Activated naive CD8-positive, alpha-beta T cell treated with anti-CD3 and anti-CD28 coated beads, Interleukin-2, amount 50 U/mL, for 16 hours (primary cell): ENCODE measurements around the gene DNAH6.

Experiments used
- DNase-seq: peaks from one replicate; pipeline ENCODE4 v3.0.0-alpha.2; 2020; ENCODE audit warnings: low read depth, low spot score

Gene DNAH6

GRCh38 chr2:84800194-84800805 lies 284.0 kb downstream of the DNAH6 start:
- DNase-seq: no peak

DNA sequence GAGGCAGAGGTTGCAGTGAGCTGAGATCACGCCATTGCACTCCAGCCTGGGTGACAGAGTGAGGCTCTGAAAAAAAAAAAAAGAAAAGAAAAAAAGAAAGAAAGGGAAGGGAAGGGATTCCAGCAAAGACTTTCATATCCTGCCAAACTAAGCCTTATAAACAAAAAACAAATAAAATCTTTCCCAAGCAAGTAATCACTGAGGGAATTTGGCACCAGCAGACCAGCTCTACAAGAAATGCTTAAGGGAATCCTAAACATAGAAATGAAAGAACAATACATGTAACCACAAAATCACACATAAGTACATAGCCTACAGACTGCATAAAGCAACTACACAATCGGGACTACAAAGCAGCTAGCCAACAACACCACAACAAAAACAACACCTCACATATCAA lies 285.5 kb downstream of the DNAH6 start:
- no peak for DNase-seq

DNA sequence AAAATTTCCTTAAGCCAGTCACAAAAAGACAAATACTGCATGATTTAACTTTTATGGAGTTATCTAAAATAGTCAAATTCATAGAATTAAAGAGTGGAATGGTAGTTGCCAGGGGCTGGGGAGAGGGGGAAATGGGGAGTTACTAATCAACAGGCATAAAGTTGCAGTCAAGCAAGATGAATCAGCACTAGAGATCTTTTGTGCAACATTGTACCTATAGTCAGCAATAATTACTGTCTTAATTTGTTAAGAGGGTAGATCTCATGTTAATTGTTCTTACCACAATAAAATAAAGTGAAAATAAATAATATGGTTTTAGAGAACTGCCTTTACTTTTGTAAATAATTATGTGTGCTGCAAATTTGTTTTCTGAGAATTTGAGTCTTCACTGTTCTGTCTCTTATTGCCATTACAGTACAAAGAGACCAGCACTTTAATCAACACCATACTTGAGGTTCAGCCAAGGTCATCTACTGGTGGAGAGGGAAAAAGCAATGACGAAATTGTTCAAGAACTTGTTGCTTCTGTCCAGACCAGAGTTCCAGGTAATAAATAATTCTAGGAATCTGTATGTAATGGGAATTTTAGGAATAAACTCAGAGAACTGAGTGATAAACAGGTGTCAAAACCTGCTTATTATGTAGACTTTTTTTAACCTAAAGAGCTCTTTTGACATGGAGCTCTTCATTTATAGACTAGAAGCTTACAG lies 289.1 kb downstream of the DNAH6 start:
- no peak for DNase-seq

DNA sequence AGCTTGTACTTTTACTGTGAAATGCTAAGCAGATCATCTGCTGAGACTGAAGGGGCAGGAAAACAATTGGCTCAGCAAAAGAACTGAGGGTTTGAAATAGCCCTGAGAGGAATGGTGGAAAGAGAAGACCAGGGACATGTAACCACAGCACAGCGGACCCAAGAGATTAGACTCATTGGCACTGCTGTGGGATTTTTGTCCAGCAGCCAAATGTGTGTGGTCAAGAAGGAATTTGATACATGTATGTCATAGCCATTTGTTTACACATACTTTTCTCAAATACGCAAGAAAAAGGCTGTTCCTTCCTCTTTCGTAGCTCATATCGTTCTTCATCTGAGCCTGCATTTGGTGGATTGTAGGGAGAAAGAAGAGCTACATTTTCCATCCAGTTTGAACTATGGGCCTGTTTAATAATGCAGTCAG lies 290.8 kb downstream of the DNAH6 start:
- no peak for DNase-seq

DNA sequence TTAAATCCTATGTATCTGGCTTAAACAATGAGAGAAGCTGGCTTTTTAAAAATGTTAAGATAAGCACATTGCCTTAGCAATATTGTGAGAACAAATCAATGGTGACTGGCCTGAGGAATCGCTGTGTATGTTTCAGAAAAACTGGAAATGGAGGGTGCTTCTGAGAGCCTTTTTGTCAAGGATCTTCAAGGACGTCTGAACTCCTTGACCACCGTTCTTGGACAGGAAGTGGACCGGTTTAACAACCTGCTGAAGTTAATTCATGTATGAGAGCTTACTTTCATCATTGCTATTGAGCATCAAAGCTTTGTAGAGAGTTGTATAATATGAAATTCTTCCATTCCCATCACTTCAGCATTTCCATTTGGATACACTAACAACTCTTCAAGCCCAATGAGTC lies 292.0 kb downstream of the DNAH6 start:
- DNase-seq: no peak

GRCh38 chr2:84811839-84812431 lies 295.6 kb downstream of the DNAH6 start:
- DNase-seq: no peak

- DNase-seq: no peak
Measured at GRCh38 chr2:84815146-84815545, 298.8 kb downstream of the DNAH6 start.

GRCh38 chr2:84816426-84817026 lies 300.2 kb downstream of the DNAH6 start:
- DNase-seq: no peak

- DNase-seq: no peak
Measured at GRCh38 chr2:84817239-84817655, 300.9 kb downstream of the DNAH6 start.

DNA sequence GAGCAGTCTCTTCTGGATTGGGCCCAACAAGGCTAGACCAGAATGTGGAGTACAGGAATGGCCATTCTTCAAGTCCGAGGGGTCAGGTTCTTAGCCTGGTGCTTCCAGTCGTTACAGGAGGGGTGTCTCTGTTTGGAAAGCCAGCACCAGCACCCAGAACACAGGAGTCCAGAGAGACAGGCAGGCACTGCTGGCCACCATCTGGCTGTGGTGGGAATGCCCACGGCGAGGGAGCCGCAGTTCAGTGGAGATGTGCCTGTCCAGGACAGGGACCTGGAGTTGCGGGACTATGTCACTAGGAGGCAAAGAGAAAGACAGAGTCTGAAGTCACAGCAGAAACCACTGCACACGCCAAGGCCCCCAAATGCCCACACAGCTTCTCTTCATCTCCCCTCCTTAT lies 305.5 kb downstream of the DNAH6 start:
- DNase-seq: no peak

DNA sequence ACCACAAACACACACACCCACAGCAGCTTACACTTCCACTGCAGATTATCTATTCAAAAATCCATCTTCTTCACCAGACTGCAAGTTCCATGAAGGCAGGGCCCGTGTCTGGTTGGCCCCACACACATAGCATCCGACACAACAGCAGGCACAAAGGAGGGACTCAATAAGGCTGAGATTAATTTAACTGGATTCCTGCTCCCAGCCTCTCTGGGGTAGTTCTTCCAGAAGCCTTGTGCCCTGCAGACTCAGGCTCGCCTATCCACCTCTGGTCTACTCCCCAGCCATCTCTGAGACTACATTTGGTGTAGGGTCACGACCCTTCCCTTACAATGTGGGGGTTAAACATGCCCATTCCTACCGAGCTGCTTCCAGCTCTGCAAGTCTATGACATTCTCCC lies 306.9 kb downstream of the DNAH6 start:
- no peak for DNase-seq

GRCh38 chr2:84823788-84824187 lies 307.5 kb downstream of the DNAH6 start:
- no peak for DNase-seq

DNA sequence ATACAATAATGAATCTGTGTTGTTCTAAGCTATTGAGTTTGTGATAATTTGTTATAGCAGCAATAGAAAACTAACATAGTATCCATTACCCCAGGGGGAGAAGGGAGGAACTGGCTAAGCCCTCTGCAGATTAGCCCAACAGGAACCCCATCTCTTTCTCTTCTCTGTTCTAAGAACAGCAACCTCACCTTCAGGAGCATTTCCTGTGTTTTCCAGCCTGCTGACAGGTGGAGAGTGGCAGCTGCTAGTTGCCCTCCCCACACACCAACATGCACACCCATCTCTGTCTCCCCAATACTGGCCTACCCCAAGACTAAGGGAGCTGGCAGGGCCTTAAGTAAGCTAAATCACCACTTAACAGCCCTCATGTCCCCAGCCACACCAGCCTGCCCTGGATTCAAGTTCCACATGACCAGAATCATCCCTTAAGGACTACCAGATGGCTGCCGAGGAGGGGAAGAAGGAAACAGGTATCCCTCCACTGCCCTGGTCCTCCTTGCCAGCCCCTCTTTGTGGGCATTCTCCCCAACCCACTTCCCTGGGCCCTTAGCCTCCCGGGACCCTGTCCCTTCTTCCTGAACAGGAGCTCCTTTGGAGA lies 311.8 kb downstream of the DNAH6 start:
- DNase-seq: no peak

DNA sequence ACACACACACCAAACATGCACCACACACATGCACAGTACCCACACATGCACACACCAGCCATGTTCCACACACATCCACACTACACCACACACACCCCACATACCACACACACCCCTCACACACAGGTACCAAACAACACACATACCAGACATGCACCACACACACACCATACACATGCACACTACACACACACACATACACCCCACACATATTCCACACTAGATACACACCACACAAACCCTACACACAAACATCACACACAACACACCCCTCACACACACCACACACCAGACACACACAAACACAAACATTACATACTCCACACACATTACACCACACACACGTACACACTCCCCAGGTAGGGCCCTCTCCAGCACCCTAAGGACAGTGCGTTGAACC lies 313.4 kb downstream of the DNAH6 start:
- DNase-seq: no peak

DNA sequence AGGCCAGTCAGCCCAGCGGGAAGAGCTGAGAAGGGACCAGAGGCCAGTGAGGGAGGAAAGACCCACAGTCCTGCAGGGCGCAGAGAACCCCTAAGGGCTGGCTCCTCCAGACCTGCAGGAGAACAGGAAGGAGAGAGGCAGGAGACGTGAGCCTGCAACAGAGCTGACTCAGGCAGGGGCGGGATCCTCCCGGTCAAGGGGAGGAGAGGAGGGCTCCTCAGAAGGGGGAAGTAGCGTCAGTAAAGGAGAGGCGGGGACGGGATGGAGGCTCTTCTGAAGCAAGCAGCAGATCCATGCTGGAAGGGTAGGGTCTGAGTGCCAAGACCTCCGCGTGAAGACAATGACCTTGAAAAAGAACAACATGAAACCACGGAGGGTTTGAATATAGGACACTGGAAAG lies 313.8 kb downstream of the DNAH6 start:
- no peak for DNase-seq

DNA sequence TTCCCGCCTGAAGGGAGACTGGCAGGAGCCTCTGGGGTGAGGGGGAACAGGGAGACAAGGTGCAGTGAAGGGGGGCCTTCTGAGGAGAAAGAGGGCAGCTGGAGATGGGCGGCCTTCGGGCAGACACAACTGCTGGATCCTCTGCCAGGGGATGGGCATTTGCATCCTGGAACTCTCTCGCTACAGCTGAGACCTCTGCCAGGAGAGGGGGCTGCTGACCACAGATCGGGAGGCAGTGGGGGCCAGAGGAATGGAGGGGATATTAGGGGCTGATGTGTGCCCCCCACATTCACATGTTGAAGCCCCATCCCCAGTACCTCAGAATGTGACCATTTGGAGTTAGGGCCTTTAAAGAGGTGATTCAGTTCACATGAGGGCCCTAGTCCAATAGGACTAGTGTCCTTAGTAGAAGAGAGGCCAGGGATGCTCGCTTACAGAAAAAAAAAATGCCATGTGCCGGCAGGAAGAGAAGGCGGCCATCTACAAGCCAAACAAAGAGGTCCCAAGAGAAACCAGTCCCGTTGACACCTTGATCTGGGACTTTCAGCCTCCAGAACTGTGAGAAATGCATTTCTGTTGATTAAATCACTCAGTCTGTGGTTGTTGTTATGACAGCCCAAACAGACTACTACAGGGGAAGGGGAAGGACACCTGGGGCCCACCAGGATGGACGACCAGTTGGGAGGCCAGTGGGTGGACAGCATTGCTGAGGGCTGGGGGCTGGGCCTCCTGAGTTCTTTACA lies 314.6 kb downstream of the DNAH6 start:
- DNase-seq: no peak

DNA sequence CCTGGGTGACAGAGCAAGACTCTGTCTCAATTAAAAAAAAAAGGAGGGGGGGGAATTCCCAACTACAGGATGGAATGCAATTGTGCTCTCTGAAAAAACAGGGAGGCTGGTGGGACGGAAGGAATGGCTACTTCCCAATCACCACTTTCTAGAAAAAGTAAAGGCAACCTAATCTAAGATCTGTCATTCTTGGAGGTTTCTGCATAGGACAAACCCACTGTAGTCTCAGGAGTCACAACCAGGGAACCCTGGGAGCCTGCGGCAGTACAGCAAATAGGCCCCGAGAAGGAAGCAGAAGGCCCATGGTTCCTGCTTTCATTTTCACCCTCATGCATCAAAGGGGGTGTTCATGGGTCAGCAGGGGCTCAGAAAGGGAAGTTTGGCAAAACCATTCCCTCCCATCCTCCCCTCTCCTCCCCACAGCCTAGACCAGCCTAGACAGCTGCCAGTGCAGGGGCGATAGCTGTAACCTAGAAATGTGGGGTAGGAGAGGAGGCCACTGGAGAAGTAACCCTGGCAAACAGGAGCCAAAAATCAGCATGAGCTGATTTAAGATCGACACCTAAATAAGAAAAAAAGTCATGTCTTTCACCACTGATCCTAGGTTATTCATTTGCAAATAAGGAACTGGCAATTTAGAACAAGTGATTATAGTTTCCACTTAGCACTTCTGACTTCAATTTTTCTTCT lies 316.6 kb downstream of the DNAH6 start:
- no peak for DNase-seq

GRCh38 chr2:84833481-84834150 lies 317.3 kb downstream of the DNAH6 start:
- DNase-seq: no peak

GRCh38 chr2:84836215-84836614 lies 319.9 kb downstream of the DNAH6 start:
- DNase-seq: no peak

DNA sequence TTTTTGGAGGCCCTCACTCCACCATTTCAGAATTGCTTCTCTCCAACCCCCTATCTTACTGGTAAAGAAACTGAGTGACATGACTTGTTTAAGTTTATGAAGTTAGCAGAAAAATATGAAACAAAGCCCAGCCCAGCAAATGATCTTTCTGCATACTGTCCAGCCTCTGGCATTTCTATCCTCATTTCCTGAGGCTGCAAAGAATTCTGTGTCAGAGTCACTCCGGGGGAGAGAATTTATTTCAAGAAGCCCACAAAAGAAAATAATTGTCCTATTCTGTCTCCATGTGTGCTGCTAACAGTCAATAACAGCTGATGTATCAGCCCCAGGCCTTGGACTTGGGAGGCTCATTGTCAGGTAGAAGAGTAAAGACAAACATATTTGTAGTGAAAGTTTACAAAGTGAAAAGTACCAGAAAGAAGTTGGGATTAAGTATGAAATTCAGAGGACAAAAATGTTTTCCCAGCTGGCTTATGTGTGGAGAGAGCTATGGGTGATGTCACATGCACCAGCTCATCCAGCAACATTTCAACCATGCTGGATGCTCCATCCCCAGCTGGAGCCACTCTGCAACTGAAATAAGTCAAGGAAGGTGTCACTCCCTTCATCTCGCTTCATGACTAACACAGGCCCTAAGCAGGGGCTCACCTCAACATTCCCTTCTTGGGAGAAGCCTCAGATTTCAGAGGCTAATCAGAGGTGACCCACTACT lies 322.3 kb downstream of the DNAH6 start:
- DNase-seq: no peak
